RCC 7860 (cell line): ENCODE results near the gene RIF1.

Experiments used
- DNase-seq: peaks from one replicate; pipeline ENCODE4 v3.0.0-alpha.2; 2015; ENCODE audit warnings: low spot score
- FAIRE-seq: peaks from 2 replicates; lab custom pipeline; 2012; peaks lifted over from hg19 to GRCh38; lab: Jason Lieb, UNC

RIF1 gene, protein sequence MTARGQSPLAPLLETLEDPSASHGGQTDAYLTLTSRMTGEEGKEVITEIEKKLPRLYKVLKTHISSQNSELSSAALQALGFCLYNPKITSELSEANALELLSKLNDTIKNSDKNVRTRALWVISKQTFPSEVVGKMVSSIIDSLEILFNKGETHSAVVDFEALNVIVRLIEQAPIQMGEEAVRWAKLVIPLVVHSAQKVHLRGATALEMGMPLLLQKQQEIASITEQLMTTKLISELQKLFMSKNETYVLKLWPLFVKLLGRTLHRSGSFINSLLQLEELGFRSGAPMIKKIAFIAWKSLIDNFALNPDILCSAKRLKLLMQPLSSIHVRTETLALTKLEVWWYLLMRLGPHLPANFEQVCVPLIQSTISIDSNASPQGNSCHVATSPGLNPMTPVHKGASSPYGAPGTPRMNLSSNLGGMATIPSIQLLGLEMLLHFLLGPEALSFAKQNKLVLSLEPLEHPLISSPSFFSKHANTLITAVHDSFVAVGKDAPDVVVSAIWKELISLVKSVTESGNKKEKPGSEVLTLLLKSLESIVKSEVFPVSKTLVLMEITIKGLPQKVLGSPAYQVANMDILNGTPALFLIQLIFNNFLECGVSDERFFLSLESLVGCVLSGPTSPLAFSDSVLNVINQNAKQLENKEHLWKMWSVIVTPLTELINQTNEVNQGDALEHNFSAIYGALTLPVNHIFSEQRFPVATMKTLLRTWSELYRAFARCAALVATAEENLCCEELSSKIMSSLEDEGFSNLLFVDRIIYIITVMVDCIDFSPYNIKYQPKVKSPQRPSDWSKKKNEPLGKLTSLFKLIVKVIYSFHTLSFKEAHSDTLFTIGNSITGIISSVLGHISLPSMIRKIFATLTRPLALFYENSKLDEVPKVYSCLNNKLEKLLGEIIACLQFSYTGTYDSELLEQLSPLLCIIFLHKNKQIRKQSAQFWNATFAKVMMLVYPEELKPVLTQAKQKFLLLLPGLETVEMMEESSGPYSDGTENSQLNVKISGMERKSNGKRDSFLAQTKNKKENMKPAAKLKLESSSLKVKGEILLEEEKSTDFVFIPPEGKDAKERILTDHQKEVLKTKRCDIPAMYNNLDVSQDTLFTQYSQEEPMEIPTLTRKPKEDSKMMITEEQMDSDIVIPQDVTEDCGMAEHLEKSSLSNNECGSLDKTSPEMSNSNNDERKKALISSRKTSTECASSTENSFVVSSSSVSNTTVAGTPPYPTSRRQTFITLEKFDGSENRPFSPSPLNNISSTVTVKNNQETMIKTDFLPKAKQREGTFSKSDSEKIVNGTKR (N-terminal part only)

DNA sequence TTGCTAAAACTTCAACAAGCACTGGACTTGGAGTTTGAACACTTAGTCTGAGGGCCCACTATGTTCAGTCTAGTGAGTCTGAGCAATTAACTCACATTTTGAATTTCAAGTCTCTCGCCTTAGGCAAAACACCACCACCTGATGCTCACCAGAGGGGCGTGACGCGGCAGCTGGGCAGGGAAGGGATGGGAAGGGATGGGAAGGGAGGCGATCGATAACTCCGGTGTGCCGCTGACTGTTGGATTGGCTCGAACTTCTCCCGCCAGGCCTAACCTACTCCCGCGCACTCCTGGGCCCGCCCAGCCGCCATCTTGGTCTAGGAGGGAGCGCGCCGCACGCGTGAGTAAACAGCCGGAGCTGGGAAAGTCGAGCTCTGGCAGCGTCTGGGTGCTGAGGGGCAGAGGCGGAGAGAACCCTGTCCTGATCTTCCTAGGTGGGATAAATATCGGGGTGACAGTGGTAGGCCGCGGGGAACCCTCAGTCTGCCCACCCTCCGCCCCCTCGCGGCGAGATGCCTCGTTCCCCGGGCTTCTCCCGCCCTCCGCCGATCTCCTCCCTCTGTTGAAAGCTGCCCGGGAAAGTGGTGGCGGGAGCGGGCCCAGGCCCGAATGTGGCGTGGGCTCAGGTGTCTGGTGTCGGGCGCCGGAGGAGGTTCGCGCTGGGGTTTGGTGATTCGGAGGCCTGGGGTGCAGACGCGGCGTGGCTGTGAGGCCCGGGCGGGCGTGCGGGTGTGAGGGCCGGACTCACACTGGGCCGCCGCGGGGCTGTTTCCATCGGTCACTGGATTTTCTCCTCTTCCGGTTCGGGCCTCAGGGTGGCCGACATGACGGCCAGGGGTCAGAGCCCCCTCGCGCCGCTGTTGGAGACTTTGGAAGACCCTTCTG is at the start of gene RIF1:
Gene RIF1 (plus strand): TSS at position 302 of the 884 bp plus-strand sequence. CDS start 522 bp downstream, at position 824.
- FAIRE-seq: peak; percentile 45
- peak; percentile 87 for DNase-seq

DNA sequence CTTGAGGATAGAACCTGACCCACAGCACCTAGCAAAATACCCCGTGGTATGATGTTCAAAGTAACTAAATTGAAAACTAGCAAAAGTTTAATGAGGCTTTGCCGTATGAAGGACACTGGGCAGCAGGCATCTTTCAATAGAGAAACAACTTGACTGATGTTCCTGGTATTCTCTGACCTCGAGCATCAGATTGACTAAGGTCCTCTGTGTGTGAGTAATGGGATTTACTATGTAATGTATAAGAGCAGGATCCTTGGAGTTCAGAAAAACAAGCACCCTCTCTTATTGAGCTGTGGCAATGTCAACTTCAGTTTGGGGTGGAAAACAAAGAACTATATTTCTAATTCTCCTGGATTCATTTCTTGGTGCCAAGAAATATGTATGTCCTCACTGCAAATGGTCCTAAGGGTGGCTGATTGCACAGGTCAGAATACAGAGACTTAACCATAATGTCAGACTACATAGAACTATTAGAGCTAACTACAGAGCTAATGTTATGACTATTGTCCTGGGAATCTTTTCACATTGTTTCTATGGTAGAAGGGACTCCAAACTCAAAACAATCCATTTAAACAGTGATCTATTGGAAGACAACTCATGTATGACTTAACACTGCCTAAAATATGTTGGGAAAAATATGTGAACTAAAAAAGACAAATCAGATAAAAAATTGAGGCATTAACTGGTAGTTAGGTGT is 47.9 kb upstream of the RIF1 start:
- peak; percentile 79 for DNase-seq
- FAIRE-seq: peak; percentile 76

DNA sequence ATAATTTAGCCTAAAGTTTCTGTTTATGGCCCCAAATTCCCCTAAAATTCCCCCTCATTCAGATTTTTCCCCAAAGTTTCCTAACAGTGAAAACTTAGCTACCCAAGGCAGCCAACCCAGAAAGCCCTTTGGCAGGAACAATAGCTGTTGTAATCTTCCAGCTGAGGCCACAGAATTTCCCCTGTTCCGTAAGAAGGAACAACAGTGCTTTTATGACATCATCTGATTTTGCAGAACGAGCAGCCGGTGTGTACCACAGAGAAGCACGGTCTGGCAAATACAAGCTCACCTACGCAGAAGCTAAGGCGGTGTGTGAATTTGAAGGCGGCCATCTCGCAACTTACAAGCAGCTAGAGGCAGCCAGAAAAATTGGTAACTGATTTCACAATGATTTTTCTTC is 46.0 kb upstream of the RIF1 start:
- no peak for FAIRE-seq
- DNase-seq: no peak

DNA sequence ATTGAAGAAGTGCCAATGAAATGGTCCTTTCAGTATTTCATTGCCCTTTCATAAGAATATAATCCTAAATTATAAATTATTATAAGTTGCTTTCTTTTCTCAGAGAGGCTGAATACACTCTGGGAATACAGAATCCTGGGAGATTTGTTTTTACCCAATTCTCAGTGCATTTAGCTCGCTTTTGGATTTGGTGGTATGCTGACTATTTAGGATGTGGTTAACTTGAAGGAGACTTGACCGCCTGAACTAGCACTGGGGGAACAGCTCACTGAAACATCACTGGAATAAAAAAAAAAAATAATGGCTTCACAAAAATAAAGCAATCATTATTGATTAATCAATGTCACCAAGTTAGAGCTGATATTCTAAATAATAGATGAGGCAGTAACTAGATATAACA is 42.1 kb upstream of the RIF1 start:
- FAIRE-seq: peak; percentile 46
- DNase-seq: no peak

DNA sequence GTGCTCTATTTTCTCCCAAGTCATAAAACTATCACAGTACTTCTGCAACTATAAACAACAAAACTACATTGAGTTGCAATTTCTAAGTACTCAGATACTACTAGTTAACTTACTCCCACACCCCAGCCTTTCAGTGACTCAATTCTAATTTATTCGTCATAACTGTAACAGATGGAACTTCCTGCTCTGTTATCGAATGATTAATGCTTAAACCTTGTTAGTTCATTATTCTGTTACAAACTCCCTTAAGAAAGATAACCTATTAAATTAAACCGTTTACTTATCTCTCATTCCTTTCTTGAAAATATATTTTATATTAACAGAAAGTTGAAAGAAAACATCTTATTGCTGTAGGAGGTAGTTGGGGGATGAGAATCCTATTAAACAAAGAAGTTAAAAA is 35.3 kb upstream of the RIF1 start:
- DNase-seq (peak; percentile 96), FAIRE-seq (peak; percentile 99)

DNA sequence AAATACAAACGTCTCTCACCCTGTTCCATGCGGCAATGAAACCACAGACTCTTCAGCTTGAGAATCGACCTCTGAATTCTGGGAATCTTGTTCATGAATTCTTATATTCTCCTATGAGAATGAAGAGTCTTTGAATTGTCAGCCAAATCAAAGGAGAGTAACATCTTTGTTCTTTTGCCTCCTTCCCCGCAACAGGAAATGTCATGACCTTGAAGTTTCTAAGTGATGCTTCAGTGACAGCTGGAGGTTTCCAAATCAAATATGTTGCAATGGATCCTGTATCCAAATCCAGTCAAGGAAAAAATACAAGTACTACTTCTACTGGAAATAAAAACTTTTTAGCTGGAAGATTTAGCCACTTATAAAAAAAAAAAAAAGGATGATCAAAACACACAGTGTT is 30.5 kb upstream of the RIF1 start:
- DNase-seq: no peak
- FAIRE-seq: no peak

DNA sequence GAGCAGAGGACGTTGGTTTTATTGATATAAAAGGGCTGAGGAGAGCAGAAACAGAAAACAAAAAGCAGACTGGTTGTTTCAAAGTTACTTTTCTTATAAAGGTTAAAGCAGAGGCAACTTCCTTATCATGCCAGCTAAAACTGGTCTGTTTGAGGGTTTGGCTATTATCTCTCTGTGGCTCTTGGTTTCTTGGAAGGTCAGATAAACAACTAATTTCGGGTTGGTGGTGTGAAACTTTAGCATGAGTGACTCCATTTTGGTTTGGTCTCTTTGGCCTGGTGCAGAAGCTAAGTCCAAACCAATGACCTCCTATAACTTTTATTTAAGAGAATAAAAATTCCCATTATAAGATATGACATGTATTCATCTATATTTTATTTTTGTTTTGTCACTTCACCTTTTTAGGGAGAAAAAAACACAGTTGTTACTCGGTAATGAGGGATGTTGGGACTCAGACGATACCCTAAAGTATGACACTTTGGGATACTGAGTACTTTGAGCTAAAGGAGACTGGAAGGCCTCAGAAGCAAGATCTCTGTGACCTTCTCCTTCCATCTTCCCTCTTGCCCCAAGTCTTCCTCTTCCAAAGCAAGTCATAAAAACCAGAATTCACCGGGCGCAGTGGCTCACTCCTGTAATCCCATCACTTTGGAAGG is 29.0 kb upstream of the RIF1 start:
- no peak for DNase-seq
- FAIRE-seq: no peak

DNA sequence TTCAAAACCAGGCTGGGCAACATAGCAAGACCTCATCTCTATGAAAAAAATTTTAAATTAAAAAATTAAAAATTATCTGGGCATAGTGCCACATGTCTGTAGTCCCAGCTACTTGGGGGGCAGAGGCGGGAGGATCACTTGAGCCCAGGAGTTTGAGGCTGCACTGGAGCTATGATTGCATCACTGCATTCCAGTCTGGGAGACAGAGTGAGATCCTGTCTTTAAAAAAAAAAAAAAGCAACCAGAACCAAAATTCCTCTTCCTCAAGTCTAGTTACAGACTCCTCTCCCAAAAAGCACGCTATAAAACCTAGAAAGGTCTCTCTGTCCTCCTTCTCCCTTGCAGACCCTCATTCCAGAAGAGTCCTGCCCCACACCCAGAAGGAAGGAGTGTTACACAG is 28.4 kb upstream of the RIF1 start:
- DNase-seq: no peak
- no peak for FAIRE-seq

DNA sequence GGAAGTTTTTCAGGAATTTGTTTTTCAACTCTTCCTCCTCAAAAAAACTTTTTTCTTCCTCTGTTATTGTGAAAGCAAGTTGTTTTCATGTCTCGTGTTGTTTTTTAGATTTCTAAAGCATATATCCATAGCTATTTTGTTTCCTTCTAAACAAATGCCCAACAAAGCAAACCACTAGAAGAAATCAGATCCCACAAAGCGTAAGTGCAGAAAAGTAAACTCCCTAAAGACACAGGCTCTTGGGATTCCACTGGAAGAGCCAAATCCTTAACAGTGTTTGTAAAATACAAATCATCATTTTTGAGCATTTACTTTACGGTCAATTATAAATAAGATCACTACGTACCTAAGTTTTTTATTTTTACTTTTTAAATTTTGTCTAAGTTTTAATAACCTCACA is 21.7 kb upstream of the RIF1 start:
- FAIRE-seq (no peak), DNase-seq (no peak)

DNA sequence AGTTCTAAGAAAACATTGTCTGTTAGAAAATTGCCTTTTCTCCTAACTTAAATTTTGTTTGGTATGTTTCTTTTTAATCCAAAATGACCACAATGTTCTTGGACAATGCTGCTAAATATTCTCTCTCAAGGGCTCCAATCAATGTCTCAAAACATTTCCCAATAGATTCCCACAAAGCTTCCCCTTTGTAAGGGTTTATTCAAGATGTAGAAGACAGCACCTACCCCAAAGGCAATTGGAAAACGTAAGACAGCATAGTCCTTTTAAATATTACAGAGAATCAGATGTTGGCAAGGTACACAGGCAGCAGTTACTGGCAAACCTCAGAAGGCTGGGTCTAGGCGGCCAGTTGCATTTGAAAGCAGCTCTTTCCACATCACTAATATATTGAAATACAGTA is 18.3 kb upstream of the RIF1 start:
- FAIRE-seq (no peak), DNase-seq (no peak)

DNA sequence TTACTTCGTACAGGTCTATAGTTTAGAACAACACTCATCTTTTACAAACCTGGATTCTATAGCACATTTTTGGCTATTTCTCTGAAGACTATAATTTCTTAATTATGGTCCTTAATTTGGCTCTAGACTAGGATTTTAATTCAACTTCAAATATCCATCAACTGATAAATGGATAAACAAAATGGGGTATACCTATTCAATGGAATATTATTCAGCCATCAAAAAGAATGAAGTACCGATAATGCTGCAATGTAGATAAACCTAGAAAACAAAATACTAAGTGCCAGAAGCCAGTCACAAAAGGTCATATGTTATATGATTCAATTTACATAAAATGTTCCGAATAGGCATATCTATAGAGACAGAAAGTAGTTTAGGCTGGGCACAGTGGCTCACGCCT is 15.2 kb upstream of the RIF1 start:
- no peak for FAIRE-seq

DNA sequence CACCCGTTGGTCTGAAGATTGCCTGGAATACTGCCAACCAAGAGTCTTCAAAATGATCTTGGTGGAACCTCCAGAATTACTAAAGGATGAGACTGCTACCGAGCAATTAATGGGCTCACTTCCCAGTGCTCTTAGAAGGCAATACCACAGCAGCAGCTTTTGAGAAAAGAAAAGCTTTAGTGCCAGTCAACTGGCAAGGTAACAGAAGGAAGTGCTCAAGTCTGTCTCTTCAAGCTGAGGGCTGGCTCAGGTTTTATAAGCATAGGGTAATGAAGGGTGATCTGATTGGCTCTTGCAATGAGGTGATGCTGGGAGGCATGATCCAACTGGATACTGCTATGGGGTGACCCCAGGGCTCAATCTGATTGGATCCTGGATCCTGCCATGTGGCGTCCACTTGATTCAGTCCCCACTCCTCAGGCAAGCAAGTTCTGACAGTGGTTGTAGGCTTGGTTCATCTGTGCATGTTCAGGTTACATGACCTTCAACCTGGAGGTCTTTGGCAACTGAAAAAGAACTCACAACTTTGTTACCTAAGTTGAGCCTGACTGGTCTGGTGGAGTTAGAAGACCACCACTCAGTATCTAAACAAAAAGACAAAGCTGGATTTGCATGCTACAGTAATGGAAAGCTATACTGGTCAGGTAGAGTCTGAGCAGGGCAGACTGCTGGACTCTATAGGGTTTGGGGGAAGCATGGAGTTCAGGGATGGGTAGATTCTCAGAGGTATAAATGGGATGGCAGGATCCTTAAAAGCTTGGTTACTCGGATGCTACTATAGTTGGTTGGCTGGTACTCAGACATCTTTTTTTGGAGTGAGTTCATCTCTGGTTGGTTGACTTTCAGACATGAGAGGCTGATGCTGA is 14.0 kb upstream of the RIF1 start:
- FAIRE-seq (no peak), DNase-seq (no peak)

More for the DNA sequence above, 15.2 kb upstream of the RIF1 start:
- no peak for DNase-seq

DNA sequence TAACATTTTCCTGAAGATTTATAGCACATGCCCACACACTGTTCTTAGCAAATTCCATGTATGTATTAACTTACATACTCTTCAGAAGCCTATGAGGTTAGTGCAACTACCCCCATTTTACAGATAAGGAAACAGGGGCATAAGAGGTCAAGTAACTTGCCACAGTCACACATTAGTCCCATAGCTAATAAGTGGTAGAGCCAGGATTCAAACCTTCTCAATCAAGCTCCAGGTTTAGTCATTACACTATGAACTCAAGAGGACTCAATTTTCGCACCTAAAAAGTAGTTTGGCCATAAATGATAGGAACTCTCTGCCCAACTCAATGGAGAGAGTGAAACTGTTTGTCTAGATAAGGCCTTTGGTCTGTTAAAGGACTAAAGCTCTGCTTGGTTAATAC is 9.7 kb upstream of the RIF1 start:
- DNase-seq (no peak), FAIRE-seq (no peak)

DNA sequence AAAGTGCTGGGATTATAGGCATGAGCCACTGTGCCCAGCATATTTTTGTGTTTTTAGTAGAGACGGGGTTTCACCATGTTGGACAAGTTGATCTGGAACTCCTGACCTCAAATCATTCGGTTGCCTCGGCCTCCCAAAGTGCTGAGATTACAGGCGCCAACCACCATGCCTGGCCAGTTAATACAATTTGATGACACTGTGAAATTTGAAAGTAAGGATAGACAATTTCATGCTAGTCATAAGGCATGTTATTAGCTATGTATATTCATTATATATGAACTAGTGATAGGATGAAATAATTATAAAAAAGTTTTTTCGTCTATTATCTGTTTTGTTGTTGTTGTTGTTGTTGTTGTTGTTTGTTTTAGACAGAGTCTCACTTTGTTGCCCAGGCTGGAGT is 8.6 kb upstream of the RIF1 start:
- DNase-seq (no peak), FAIRE-seq (no peak)

DNA sequence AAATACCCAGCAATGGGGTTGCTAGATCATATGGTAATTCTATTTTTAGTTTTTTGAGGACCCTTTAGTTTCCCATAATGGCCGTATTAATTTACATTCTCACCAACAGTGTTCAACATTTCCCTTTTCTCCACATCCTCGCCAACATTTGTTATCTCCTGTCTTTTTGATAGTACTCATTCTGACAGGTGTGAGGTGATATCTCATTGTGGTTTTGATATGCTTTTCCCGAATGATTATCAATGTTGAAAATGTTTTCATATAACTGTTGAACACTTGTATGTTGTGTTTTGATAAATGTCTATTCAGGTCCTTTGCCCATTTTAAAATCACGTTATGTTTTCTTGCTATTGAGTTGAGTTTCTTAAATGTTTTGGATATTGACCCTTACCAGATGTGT is 5.8 kb upstream of the RIF1 start:
- DNase-seq (no peak), FAIRE-seq (no peak)

DNA sequence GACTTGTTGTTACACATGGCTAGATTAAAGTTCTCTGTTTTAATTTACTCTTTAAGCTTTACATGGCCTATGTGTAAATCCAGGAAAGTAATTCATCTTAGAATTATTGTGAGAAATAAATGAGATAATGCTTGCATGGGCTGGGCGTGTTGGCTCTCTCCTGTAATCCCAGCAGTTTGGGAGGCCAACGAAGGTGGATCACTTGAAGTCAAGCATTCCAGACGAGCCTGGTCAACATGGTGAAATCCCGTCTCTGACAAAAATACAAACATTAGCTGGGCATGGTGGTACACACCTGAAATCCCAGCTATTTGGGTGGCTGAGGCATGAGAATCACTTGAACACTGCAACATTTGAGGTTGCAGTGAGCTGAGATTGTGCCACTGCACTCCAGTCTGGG is 4.3 kb upstream of the RIF1 start:
- DNase-seq: no peak
- FAIRE-seq: no peak

DNA sequence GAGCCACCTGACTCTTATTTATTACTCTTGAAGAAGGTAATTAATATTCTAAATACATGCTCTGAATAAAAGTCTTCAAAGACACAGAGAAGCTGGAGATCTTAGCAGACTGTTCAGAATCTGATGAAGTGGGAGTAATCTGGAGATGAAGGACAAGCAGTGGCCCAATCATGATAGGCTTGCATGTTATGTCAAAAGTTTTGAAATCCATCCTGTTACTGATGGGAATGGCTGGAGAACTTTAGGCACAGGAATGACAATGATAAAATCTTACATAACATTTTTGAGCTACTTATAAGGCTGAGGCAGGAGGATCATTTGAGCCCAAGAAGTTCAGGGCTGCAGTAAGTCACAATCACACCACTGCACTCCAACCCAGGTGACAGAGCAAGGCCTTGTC is 2.4 kb upstream of the RIF1 start:
- DNase-seq: no peak
- no peak for FAIRE-seq
